Fibroblast of lung (primary cell): ENCODE data around the gene CACNG4.

Experiments
- CTCF ChIP-seq, 2 donors: IDR thresholded peaks in 1 of 2; conservative IDR thresholded peaks in 1 of 2; 1 replicate in 1 of 2; 2 replicates in 1 of 2; pipeline ENCODE4 v1.5.1; 2011 to 2012; ENCODE audit warnings: low read length in 2 of 2, control low read depth in 1 of 2, inconsistent platforms in 1 of 2, low read depth in 1 of 2, mild to moderate bottlenecking in 1 of 2
- EZH2 ChIP-seq: IDR thresholded peaks from 2 replicates; pipeline ENCODE4 v1.5.1; 2012; ENCODE audit warnings: low read length, control low read depth, mild to moderate bottlenecking; ENCODE audit errors: missing control alignments

- TF ChIP-seq CTCF (conservative IDR thresholded peaks at IDR 0.05 in 1 of 2, IDR thresholded peaks at IDR 0.05 in 1 of 2; ENCODE audit: low read depth in 1 of 2, low read length in 2 of 2), result no peak
- TF ChIP-seq EZH2, result no peak
Measured at GRCh38 chr17:67071595-67071994, 107.1 kb downstream of the CACNG4 start.
